ENCODE results near the gene ZNF846.
"Not testable (repeated sequence)": the region's sequence is repeated elsewhere in the genome, so short reads cannot be mapped to it uniquely, and the experiment has no call there.

Gene ZNF846

GRCh38 chr19:9729162-9729561, 39.4 kb downstream of the ZNF846 start:
- peaks cover 1% of the 10 kb centered on the region for H3K27me3 Mint-ChIP-seq
- H3K36me3 Mint-ChIP-seq (ENCODE audit: low read depth): peaks cover 4% of the 10 kb centered on the region
- no peaks in the 10 kb centered on the region for H3K4me1 Mint-ChIP-seq
- no peak overlapping the region for H3K27ac Mint-ChIP-seq
- peaks cover 12% of the 10 kb centered on the region for H3K9me3 Mint-ChIP-seq
- DNase-seq (no peak), ATAC-seq (no peak)
- H3K4me3 Mint-ChIP-seq: no peak overlapping the region

DNA sequence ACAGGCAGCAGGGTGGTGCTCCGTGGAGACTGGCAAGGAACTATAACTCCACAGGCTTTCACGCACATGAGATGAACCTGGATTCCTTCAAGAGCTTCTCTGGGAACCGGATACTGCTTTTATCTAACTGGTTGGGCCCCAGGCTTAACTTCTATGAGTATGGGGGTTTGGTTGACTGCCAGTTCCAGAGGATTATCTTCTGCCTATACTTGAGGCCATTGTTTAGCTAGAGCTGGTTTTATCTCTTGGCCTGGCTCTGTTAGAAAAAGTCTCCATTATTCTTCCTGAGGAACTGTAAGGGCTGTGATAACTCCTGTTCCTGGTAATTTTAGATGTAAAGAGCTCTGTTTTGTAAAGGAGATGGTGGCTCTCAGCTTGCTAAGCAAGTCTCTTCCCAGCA, 40.9 kb downstream of the ZNF846 start:
- H3K27ac Mint-ChIP-seq: no peak overlapping the region
- DNase-seq (no peak), ATAC-seq (no peak)
- H3K4me3 Mint-ChIP-seq: no peak overlapping the region
- no peaks in the 10 kb centered on the region for H3K27me3 Mint-ChIP-seq
- peaks cover 7% of the 10 kb centered on the region for H3K36me3 Mint-ChIP-seq (ENCODE audit: low read depth)
- H3K9me3 Mint-ChIP-seq: peaks cover 20% of the 10 kb centered on the region
- no peaks in the 10 kb centered on the region for H3K4me1 Mint-ChIP-seq

GRCh38 chr19:9725508-9726201, 42.9 kb downstream of the ZNF846 start:
- H3K36me3 Mint-ChIP-seq (ENCODE audit: low read depth); H3K4me1 Mint-ChIP-seq; DNase-seq; ATAC-seq; H3K27me3 Mint-ChIP-seq; H3K27ac Mint-ChIP-seq; H3K4me3 Mint-ChIP-seq: not testable (repeated sequence)
- H3K9me3 Mint-ChIP-seq: peaks cover 25% of the 10 kb centered on the region

GRCh38 chr19:9724157-9724556, 44.4 kb downstream of the ZNF846 start:
- H3K27ac Mint-ChIP-seq: no peak overlapping the region
- no peak overlapping the region for H3K4me3 Mint-ChIP-seq
- no peaks in the 10 kb centered on the region for H3K27me3 Mint-ChIP-seq
- no peak for DNase-seq
- peaks cover 7% of the 10 kb centered on the region for H3K4me1 Mint-ChIP-seq
- ATAC-seq: no peak
- H3K9me3 Mint-ChIP-seq: peaks cover 25% of the 10 kb centered on the region
- H3K36me3 Mint-ChIP-seq (ENCODE audit: low read depth): peaks cover 7% of the 10 kb centered on the region

GRCh38 chr19:9721861-9722260, 46.7 kb downstream of the ZNF846 start:
- Mint-ChIP-seq H3K27me3 (peaks cover 5% of the 10 kb centered on the region), H3K4me3 (no peak overlapping the region), H3K4me1 (peaks cover 7% of the 10 kb centered on the region), H3K27ac (no peak overlapping the region), H3K9me3 (peaks cover 25% of the 10 kb centered on the region), H3K36me3 (ENCODE audit: low read depth) (peaks cover 7% of the 10 kb centered on the region)
- peak; percentile 11 for DNase-seq
- ATAC-seq: no peak

DNA sequence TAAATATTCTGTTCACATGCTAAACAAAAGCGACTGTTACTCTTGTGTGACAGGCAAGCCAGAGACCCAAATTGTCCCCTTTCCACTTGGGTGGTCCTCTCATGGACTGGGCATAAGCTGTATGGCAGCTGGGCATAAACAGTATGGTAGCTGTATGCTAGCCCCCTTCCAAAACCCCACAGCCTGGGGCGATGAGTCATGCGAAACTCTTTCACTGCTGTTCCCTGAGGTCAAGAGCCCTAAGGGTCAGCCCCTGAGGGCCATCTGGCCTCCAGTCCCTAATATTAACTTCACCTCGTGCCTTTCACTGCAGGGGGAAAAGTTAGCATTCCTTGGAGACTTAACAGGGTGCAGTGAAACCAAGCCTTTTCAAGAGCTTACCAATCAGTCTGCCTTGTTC, 48.0 kb downstream of the ZNF846 start:
- DNase-seq (no peak), ATAC-seq (no peak)
- Mint-ChIP-seq H3K27me3 (peaks cover 5% of the 10 kb centered on the region), H3K4me3 (no peak overlapping the region), H3K36me3 (ENCODE audit: low read depth) (peaks cover 7% of the 10 kb centered on the region), H3K27ac (no peak overlapping the region), H3K9me3 (peaks cover 20% of the 10 kb centered on the region), H3K4me1 (peaks cover 7% of the 10 kb centered on the region)

GRCh38 chr19:9711815-9712214, 56.7 kb downstream of the ZNF846 start:
- Mint-ChIP-seq H3K27ac (no peak overlapping the region), H3K4me1 (peaks cover 2% of the 10 kb centered on the region), H3K9me3 (peaks cover 33% of the 10 kb centered on the region), H3K4me3 (no peak overlapping the region), H3K27me3 (peaks cover 2% of the 10 kb centered on the region), H3K36me3 (ENCODE audit: low read depth) (peaks cover 7% of the 10 kb centered on the region)
- ATAC-seq (no peak), DNase-seq (no peak)

GRCh38 chr19:9709305-9709704, 59.2 kb downstream of the ZNF846 start:
- no peak for DNase-seq
- peaks cover 2% of the 10 kb centered on the region for H3K4me1 Mint-ChIP-seq

DNA sequence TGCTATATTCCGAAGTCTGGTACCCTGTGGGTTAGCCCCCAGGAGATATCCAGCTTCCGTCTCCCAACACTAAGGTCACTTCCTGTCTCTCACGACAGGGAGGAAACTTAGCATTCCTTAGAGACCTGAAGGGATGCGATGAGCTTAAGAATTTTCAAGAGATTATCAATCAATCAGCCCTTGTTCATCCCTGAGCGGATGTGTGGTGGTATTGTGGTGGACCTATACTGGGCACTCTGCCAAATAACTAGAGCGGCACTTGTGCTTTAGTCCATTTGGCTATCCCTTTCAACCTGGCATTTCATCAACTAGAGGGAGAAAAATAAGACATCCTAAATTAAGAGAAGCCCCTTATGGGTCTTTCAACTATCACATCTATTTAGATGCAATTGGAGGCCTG, 62.7 kb downstream of the ZNF846 start:
- ATAC-seq: no peak
- Mint-ChIP-seq H3K4me1 (peaks cover 9% of the 10 kb centered on the region), H3K27ac (no peak overlapping the region), H3K4me3 (no peak overlapping the region), H3K9me3 (peaks cover 12% of the 10 kb centered on the region), H3K27me3 (no peaks in the 10 kb centered on the region), H3K36me3 (ENCODE audit: low read depth) (peaks cover 3% of the 10 kb centered on the region)
- no peak for DNase-seq

More at GRCh38 chr19:9709305-9709704, 59.2 kb downstream of the ZNF846 start:
- peaks cover 2% of the 10 kb centered on the region for H3K27me3 Mint-ChIP-seq
- ATAC-seq: no peak
- no peak overlapping the region for H3K4me3 Mint-ChIP-seq
- H3K9me3 Mint-ChIP-seq: peaks cover 33% of the 10 kb centered on the region
- peaks cover 7% of the 10 kb centered on the region for H3K36me3 Mint-ChIP-seq (ENCODE audit: low read depth)
- H3K27ac Mint-ChIP-seq: no peak overlapping the region

- DNase-seq: no peak
- Mint-ChIP-seq H3K36me3 (ENCODE audit: low read depth) (no peaks in the 10 kb centered on the region), H3K4me1 (peaks cover 7% of the 10 kb centered on the region), H3K4me3 (no peak overlapping the region), H3K9me3 (peaks cover 13% of the 10 kb centered on the region), H3K27me3 (no peaks in the 10 kb centered on the region), H3K27ac (no peak overlapping the region)
- ATAC-seq: no peak
These were observed 66.4 kb downstream of the ZNF846 start for GRCh38 chr19:9702186-9702585.
